ENCODE data around the gene AMDHD2. TPM values are rescaled to one million over a fixed set of nuclear protein-coding genes. Genes with fewer than 3 reads are reported as not detected.

Gene AMDHD2
- total RNA-seq, 4 donors from 2014 or later: 20.0 to 33.2 (median 26.4) TPM

DNA sequence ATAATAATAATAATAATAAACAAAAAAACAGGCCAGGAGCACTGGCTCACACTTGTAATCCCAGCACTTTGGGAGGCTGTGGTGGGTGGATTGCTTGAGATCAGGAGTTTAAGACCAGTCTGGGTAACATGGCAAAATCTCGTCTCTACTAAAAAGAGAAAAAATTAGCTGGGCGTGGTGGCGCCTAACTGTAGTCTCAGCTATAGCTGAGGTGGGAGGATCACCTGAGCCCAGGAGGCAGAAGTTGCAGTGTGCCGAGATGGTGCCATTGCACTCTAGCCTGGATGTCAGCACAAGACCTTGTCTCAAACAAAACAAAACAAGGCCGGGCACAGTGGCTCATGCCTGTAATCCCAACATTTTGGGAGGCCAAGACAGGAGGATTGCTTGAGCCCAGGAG is 25.1 kb upstream of the AMDHD2 start:
- intact Hi-C loops (cut with DNase I): no loop called here
- TF ChIP-seq POLR2AphosphoS5 (IDR thresholded peaks at IDR 0.05) (no peak), POLR2A (IDR thresholded peaks at IDR 0.05; ENCODE audit: low read depth) (no peak), EP300 (IDR thresholded peaks at IDR 0.05) (no peak)
- TF ChIP-seq, protein P1, sequence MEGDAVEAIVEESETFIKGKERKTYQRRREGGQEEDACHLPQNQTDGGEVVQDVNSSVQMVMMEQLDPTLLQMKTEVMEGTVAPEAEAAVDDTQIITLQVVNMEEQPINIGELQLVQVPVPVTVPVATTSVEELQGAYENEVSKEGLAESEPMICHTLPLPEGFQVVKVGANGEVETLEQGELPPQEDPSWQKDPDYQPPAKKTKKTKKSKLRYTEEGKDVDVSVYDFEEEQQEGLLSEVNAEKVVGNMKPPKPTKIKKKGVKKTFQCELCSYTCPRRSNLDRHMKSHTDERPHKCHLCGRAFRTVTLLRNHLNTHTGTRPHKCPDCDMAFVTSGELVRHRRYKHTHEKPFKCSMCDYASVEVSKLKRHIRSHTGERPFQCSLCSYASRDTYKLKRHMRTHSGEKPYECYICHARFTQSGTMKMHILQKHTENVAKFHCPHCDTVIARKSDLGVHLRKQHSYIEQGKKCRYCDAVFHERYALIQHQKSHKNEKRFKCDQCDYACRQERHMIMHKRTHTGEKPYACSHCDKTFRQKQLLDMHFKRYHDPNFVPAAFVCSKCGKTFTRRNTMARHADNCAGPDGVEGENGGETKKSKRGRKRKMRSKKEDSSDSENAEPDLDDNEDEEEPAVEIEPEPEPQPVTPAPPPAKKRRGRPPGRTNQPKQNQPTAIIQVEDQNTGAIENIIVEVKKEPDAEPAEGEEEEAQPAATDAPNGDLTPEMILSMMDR (IDR thresholded peaks at IDR 0.05): no peak
- H3K4me3 ChIP-seq: no peak overlapping the region
- no peaks in the 10 kb centered on the region for H3K9me3 ChIP-seq
- H3K36me3 ChIP-seq: peaks cover 13 to 49% (median 32%) of the 10 kb centered on the region in 4 donors
- H3K27ac ChIP-seq (replicated peaks in 1 of 4): no peak overlapping the region
- 94% methylated on average over 5 of the region's 5 CpGs for WGBS
- DNase-seq (ENCODE audit: extremely low spot score): no peak
- H3K27me3 ChIP-seq: no peaks in the 10 kb centered on the region
- H3K4me1 ChIP-seq: peaks cover 20 to 25% (median 23%) of the 10 kb centered on the region in 4 donors

DNA sequence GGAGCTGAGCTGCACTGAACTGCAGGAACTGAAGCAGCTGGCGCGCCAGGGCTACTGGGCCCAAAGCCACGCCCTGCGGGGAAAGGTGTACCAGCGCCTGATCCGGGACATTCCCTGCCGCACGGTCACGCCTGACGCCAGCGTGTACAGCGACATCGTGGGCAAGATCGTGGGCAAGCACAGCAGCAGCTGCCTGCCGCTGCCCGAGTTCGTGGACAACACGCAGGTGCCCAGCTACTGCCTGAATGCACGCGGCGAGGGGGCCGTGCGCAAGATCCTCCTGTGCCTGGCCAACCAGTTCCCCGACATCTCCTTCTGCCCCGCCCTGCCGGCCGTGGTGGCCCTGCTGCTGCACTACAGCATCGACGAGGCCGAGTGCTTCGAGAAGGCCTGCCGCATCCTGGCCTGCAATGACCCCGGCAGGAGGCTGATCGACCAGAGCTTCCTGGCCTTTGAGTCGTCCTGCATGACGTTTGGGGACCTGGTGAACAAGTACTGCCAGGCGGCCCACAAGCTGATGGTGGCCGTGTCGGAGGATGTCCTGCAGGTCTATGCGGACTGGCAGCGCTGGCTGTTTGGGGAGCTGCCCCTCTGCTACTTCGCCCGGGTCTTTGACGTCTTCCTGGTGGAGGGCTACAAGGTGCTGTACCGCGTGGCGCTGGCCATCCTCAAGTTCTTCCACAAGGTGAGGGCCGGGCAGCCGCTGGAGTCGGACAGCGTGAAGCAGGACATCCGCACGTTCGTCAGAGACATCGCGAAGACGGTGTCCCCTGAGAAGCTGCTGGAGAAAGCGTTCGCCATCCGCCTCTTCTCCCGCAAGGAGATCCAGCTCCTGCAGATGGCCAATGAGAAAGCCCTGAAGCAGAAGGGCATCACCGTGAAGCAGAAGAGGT is 23.7 kb upstream of the AMDHD2 start:
- no peak for TF ChIP-seq POLR2A (IDR thresholded peaks at IDR 0.05; ENCODE audit: low read depth)
- no peak for TF ChIP-seq POLR2AphosphoS5 (IDR thresholded peaks at IDR 0.05)
- TF ChIP-seq, protein P1 (IDR thresholded peaks at IDR 0.05): no peak
- no peak for TF ChIP-seq EP300 (IDR thresholded peaks at IDR 0.05)
- intact Hi-C loops (cut with DNase I): no loop called here
- DNase-seq (ENCODE audit: extremely low spot score): no peak
- Histone ChIP-seq H3K27ac (replicated peaks in 1 of 4) (peak overlapping the region in 2 of 4 donors; percentile 23 to 31), H3K4me1 (peaks cover 27 to 32% (median 30%) of the 10 kb centered on the region in 4 donors), H3K27me3 (no peaks in the 10 kb centered on the region), H3K36me3 (peaks cover 13 to 46% (median 30%) of the 10 kb centered on the region in 4 donors), H3K4me3 (no peak overlapping the region), H3K9me3 (no peaks in the 10 kb centered on the region)
- WGBS: 96% methylated on average over 32 of the region's 62 CpGs

DNA sequence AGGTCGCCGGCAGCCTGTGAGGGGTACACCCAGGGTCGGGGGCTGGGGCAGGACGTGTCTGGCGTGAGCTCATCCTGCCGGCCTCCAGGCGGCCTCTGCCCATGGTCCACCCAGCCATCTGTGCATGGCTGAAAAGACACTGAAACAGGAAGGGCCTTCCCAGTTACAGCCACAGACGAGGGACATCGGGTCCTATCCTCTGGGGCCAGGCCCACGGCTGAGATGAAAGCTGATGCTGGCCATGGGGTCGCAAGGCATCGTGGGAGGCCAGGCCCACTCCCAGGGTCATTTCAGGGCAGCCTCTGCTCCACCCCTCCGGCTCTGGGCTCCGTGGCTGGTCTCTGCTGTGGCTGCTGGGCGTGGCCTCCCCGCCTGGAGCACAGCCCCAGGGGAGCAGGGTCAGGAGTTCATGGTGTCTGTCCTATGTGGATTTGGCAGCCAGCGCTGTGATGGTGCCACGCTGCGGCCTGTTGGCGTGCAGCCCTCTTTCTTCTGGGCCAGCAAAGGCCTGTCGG is 23.0 kb upstream of the AMDHD2 start:
- no peaks in the 10 kb centered on the region for H3K27me3 ChIP-seq
- H3K4me3 ChIP-seq: no peak overlapping the region
- no peaks in the 10 kb centered on the region for H3K9me3 ChIP-seq
- peak overlapping the region in 3 of 4 donors; percentile 23 to 43 (median 31) for H3K27ac ChIP-seq (replicated peaks in 1 of 4)
- 60% methylated on average over 12 of the region's 21 CpGs for WGBS
- intact Hi-C loops (cut with DNase I): no loop called here
- peaks cover 13 to 46% (median 30%) of the 10 kb centered on the region in 4 donors for H3K36me3 ChIP-seq
- peaks cover 34 to 39% (median 37%) of the 10 kb centered on the region in 4 donors for H3K4me1 ChIP-seq
- TF ChIP-seq POLR2AphosphoS5 (IDR thresholded peaks at IDR 0.05): peak; percentile 8 to 15
- no peak for TF ChIP-seq POLR2A (IDR thresholded peaks at IDR 0.05; ENCODE audit: low read depth)
- TF ChIP-seq, protein P1 (IDR thresholded peaks at IDR 0.05): no peak
- no peak for DNase-seq (ENCODE audit: extremely low spot score)

DNA sequence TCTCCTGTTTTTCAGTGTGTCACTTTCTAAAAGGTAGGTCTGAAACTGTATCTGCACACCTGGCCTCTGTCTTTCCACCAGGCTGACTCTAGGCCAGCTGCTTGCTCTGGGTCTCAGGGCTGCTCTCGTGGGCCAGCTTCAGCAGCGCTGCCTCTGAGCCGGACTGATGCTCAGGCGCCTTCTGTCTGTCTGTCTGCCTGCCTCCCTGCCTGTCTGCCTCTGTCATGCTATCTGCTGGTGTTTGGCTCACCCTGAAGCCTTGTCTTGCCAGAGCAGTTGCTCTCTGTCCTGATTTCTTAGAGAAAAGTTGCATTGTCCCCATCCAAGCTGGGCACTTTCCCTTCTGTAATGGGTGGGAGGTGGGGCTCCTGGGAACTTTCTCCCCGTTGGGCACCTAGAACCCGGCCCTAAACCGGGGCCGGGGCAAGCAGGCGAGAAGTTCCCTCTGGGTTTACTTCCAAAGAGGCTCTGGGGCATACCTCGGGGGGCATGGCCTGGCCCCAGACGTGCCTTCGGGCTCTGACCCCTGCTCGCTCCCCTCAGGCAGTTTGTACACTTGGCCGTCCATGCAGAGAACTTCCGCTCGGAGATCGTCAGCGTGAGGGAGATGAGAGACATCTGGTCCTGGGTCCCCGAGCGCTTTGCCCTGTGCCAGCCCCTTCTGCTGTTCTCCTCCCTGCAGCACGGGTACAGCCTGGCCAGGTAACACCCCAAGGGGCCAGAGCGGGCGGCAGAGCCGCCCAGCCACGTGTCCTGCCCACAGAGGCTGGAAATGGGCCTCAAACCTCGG is 22.3 kb upstream of the AMDHD2 start:
- no peak overlapping the region for H3K4me3 ChIP-seq
- WGBS: 66% methylated on average over 16 of the region's 26 CpGs
- peak overlapping the region in 2 of 4 donors; percentile 25 to 43 for H3K27ac ChIP-seq (replicated peaks in 1 of 4)
- no peaks in the 10 kb centered on the region for H3K27me3 ChIP-seq
- no peaks in the 10 kb centered on the region for H3K9me3 ChIP-seq
- peaks cover 41 to 46% (median 44%) of the 10 kb centered on the region in 4 donors for H3K4me1 ChIP-seq
- TF ChIP-seq POLR2A (IDR thresholded peaks at IDR 0.05; ENCODE audit: low read depth) (no peak), POLR2AphosphoS5 (IDR thresholded peaks at IDR 0.05) (no peak)
- peaks cover 13 to 46% (median 30%) of the 10 kb centered on the region in 4 donors for H3K36me3 ChIP-seq
- intact Hi-C loops (cut with DNase I): no loop called here
- DNase-seq (ENCODE audit: extremely low spot score): no peak
